DND-41 (cell line): Measurements from ENCODE around the gene FAT3.

Source experiments
- ATAC-seq: fragments of 200-7000 bp; cut with Tn5 transposase; 3 replicates; pipeline ENCODE4 v1.9.1; 2021; ENCODE audit warnings: low read depth; ENCODE audit not compliant: insufficient read depth
- DNase-seq: peaks from one replicate; pipeline ENCODE4 v3.0.0-alpha.2; 2020
- H2AFZ ChIP-seq: 2 replicates; pipeline ENCODE4 v1.6.0; 2012; ENCODE audit warnings: low read depth, low read length
- H3K27ac ChIP-seq: 2 replicates; pipeline ENCODE4 v1.5.1; 2012; ENCODE audit warnings: low read length, inconsistent platforms
- H3K27me3 ChIP-seq: fragments of 200-600 bp; sonication (generic); 2 replicates; pipeline ENCODE4 v1.6.0; 2012; ENCODE audit warnings: low read length, mild to moderate bottlenecking, inconsistent platforms; ENCODE audit not compliant: insufficient read depth, poor library complexity
- H3K36me3 ChIP-seq: 2 replicates; pipeline ENCODE4 v1.5.1; 2012; ENCODE audit warnings: low read length, inconsistent platforms; ENCODE audit not compliant: insufficient read depth
- H3K4me1 ChIP-seq: 2 replicates; pipeline ENCODE4 v1.5.1; 2012; ENCODE audit warnings: mild to moderate bottlenecking, low read length; ENCODE audit not compliant: insufficient read depth
- H3K4me2 ChIP-seq: 2 replicates; pipeline ENCODE4 v1.6.0; 2012; ENCODE audit warnings: mild to moderate bottlenecking, moderate library complexity, low read length, inconsistent platforms; ENCODE audit not compliant: insufficient read depth
- H3K4me3 ChIP-seq, 2 experiments: fragments of 200-600 bp in 1 of 2; shearing (Covaris generic) in 1 of 2; 2 replicates each; pipeline ENCODE4 v1.5.1; 2012 to 2016; ENCODE audit warnings: inconsistent platforms in 2 of 2, low read length in 2 of 2, mild to moderate bottlenecking in 2 of 2, low read depth in 1 of 2, moderate library complexity in 1 of 2
- H3K79me2 ChIP-seq: 2 replicates; pipeline ENCODE4 v1.6.0; 2012; ENCODE audit warnings: low read length, inconsistent platforms; ENCODE audit not compliant: insufficient read depth
- H3K9ac ChIP-seq: 2 replicates; pipeline ENCODE4 v1.6.0; 2012; ENCODE audit warnings: low read depth, mild to moderate bottlenecking, inconsistent platforms, low read length, moderate library complexity
- H3K9me3 ChIP-seq: 2 replicates; pipeline ENCODE4 v1.5.1; 2012; ENCODE audit warnings: low read length, moderate library complexity, mild to moderate bottlenecking, inconsistent platforms; ENCODE audit not compliant: insufficient read depth, severe bottlenecking
- H4K20me1 ChIP-seq: 2 replicates; pipeline ENCODE4 v1.6.0; 2012; ENCODE audit warnings: low read length; ENCODE audit not compliant: insufficient read depth
- EZH2 ChIP-seq: IDR thresholded peaks from 3 replicates; pipeline ENCODE4 v1.6.1; 2012; ENCODE audit warnings: borderline replicate concordance, low read depth, mild to moderate bottlenecking, moderate library complexity, low read length, inconsistent platforms; ENCODE audit not compliant: severe bottlenecking
- TF ChIP-seq, protein P1 (sequence below): IDR thresholded peaks from 2 replicates; pipeline ENCODE4 v1.5.1; 2012; ENCODE audit warnings: borderline replicate concordance, low read length, moderate library complexity, mild to moderate bottlenecking; ENCODE audit not compliant: poor library complexity, severe bottlenecking; ENCODE audit errors: extremely low read depth

Gene FAT3

DNA sequence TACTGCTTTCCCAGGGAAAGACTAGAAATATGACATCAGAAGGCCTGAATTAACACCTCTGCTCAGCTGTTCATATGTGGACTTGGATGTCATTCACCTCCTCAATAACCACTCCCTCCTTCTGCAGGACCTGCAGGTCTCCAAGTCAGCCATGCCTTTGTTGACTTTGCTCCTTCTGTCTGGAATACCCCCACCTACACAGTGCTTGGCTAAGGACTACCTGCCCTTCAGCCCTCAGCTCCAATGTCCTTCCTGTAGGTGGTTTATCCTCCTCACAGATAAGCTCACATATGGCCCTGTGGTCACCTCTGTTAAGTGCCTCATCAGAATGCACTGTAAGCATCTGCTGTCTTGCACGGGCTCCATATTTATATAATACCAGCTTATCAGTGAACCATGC is 26.4 kb upstream of the FAT3 start:
- no peak overlapping the region for H3K4me3 ChIP-seq
- no peaks in the 10 kb centered on the region for H3K36me3 ChIP-seq
- TF ChIP-seq, protein P1, sequence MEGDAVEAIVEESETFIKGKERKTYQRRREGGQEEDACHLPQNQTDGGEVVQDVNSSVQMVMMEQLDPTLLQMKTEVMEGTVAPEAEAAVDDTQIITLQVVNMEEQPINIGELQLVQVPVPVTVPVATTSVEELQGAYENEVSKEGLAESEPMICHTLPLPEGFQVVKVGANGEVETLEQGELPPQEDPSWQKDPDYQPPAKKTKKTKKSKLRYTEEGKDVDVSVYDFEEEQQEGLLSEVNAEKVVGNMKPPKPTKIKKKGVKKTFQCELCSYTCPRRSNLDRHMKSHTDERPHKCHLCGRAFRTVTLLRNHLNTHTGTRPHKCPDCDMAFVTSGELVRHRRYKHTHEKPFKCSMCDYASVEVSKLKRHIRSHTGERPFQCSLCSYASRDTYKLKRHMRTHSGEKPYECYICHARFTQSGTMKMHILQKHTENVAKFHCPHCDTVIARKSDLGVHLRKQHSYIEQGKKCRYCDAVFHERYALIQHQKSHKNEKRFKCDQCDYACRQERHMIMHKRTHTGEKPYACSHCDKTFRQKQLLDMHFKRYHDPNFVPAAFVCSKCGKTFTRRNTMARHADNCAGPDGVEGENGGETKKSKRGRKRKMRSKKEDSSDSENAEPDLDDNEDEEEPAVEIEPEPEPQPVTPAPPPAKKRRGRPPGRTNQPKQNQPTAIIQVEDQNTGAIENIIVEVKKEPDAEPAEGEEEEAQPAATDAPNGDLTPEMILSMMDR = no peak
- no peak for TF ChIP-seq EZH2
- H3K9ac ChIP-seq = no peak overlapping the region
- DNase-seq = no peak
- no peak overlapping the region for H2AFZ ChIP-seq
- no peaks in the 10 kb centered on the region for H3K9me3 ChIP-seq
- ATAC-seq = no peak
- no peaks in the 10 kb centered on the region for H3K27me3 ChIP-seq
- H3K4me2 ChIP-seq = no peak overlapping the region
- no peak overlapping the region for H3K27ac ChIP-seq
- H3K4me1 ChIP-seq = no peaks in the 10 kb centered on the region
- no peaks in the 10 kb centered on the region for H3K79me2 ChIP-seq
- no peaks in the 10 kb centered on the region for H4K20me1 ChIP-seq

DNA sequence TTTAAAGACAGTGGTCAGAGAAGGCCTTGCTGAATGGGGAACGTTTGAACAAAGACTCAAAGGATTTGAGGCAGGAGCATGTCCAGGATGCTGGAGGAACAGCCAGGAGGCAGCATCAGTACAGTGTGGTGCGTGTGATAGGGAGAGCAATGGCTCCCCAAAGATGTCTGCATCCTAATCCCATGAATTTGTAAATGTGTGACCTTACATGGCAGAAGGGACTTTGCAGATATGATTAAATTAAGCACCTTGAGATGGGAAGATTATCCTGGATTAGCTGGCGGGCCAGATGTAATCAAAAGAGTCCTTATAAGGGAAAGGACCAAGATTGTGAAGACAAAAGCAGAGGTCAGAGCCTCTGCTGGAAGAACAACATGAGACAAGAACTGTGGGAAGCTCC is 24.6 kb upstream of the FAT3 start:
- H3K9me3 ChIP-seq = no peaks in the 10 kb centered on the region
- no peak overlapping the region for H3K9ac ChIP-seq
- ATAC-seq = no peak
- no peak overlapping the region for H3K27ac ChIP-seq
- H3K4me1 ChIP-seq = no peaks in the 10 kb centered on the region
- H4K20me1 ChIP-seq = no peaks in the 10 kb centered on the region
- H3K36me3 ChIP-seq = no peaks in the 10 kb centered on the region
- DNase-seq = no peak
- TF ChIP-seq, protein P1 = no peak
- no peak for TF ChIP-seq EZH2
- no peaks in the 10 kb centered on the region for H3K79me2 ChIP-seq
- no peak overlapping the region for H2AFZ ChIP-seq
- H3K4me3 ChIP-seq = no peak overlapping the region
- H3K27me3 ChIP-seq = no peaks in the 10 kb centered on the region
- no peak overlapping the region for H3K4me2 ChIP-seq

DNA sequence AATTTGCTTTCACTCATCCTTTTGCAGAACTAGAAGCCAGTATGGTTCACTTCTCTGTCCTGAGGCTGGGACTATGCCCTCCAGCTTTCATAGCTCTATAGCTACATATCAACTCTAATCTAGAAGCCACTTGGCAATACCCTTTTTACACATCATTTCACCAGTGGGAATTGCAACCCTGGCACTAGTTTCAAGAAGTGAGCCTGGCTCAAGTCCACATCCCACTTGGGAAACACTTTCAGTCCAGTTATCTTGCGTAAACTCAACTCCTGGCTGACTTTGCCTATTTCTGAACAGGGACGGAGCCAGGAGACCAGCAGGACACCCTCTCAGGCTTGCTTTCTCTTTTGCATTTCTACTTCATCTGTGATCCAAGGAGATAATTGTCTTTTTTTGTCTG is 19.9 kb upstream of the FAT3 start:
- TF ChIP-seq EZH2 = no peak
- TF ChIP-seq, protein P1 = no peak
- H3K27ac ChIP-seq = no peak overlapping the region
- H3K4me2 ChIP-seq = no peak overlapping the region
- no peak overlapping the region for H2AFZ ChIP-seq
- no peak overlapping the region for H3K4me3 ChIP-seq
- H4K20me1 ChIP-seq = no peaks in the 10 kb centered on the region
- no peak for DNase-seq
- no peaks in the 10 kb centered on the region for H3K36me3 ChIP-seq
- no peaks in the 10 kb centered on the region for H3K9me3 ChIP-seq
- H3K27me3 ChIP-seq = no peaks in the 10 kb centered on the region
- no peaks in the 10 kb centered on the region for H3K79me2 ChIP-seq
- no peak overlapping the region for H3K9ac ChIP-seq
- no peaks in the 10 kb centered on the region for H3K4me1 ChIP-seq
- no peak for ATAC-seq

DNA sequence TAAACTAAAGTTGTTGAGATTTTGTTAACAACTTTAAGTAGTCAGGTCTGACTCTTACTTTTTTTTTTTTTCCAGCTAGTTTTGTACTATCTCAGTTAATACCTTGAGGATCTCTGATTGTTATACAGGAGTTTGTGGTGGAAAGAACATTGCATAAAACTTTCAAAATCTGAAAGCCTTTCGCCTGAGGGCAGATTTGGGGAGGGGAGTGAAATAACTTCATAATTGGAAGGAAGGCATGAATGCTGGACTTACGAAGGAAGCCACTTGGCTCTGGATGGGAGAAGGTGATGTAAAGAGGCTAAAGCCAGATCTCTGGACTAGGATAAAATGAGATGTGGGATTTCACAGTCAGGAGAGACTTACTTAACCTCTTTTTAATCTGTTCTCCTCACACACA is 18.2 kb upstream of the FAT3 start:
- H3K36me3 ChIP-seq = no peaks in the 10 kb centered on the region
- no peak overlapping the region for H3K9ac ChIP-seq
- no peak overlapping the region for H2AFZ ChIP-seq
- ATAC-seq (no peak), DNase-seq (no peak)
- H3K9me3 ChIP-seq = no peaks in the 10 kb centered on the region
- H4K20me1 ChIP-seq = no peaks in the 10 kb centered on the region
- H3K4me3 ChIP-seq = no peak overlapping the region
- no peaks in the 10 kb centered on the region for H3K79me2 ChIP-seq
- no peak overlapping the region for H3K4me2 ChIP-seq
- TF ChIP-seq, protein P1 = no peak
- TF ChIP-seq EZH2 = no peak
- no peaks in the 10 kb centered on the region for H3K4me1 ChIP-seq
- H3K27ac ChIP-seq = no peak overlapping the region
- no peaks in the 10 kb centered on the region for H3K27me3 ChIP-seq
